GM18519 (cell line): Measurements from ENCODE around the gene RNF144B.
"Not testable (repeated sequence)": the region's sequence is repeated elsewhere in the genome, so short reads cannot be mapped to it uniquely, and the experiment has no call there.

Experiments used
- ATAC-seq: cut with Tn5 transposase; IDR thresholded peaks from one replicate; pipeline ENCODE4 v1.9.1; 2021; ENCODE audit warnings: mild to moderate bottlenecking, moderate library complexity; ENCODE audit not compliant: unreplicated experiment, low FRiP score

Gene RNF144B

DNA sequence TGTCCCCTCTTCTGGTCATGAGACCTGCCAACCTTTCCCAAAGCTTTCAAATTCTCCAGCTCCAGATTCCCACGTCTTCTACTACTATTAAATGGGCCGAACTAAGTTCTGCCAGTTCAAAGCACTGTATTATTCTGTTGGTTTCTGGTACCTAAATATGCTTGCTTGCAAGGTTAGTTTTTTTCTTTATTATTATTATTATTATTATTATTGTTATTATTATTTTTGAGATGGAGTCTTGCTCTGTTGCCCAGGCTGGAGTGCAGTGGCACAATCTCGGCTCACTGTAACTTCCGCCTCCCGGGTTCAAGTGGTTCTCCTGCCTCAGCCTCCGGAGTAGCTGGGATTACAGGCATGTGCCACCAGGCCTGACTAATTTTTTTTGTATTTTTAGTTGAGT, 17.8 kb downstream of the RNF144B start:
- ATAC-seq, result not testable (repeated sequence)

DNA sequence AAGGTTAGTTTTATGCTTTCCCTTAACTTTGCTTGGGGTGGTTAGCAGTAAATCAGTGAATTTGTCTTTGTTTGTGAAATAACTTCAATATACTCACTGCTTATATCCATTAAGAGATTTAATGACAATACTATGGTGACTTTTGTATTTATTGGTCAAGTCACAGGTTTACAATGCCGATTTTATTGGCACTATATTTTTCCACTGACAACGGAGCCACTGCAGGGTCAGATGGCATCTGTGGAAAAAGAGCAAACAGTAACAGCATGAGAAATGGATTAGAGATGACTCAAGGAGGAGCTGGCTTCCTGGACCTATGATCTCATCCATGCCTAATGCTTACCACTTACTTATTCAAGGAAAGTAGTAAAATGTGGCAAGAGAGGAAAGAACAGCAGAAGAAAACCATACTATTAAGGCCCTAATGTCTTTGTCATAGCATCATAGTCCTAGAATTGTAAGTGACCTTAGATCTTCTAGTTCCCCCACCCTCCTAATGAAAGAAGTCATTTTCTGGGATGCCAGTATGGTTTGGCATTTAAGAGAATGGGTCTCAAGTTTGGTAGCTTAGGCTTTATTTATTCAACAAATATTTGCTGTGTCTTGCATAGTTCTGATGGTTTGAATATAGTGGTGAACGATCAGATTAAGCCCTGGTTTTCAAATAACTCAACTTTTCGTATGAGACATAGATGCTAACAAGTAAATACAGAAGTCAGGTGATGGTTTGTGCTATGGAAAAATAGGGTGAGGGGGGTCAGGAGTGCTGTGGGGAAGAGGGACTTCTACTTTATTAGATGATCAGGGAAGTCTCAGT, 18.5 kb downstream of the RNF144B start:
- ATAC-seq, result no peak

- no peak for ATAC-seq
These were observed 20.0 kb downstream of the RNF144B start for GRCh38 chr6:18406955-18407749.

DNA sequence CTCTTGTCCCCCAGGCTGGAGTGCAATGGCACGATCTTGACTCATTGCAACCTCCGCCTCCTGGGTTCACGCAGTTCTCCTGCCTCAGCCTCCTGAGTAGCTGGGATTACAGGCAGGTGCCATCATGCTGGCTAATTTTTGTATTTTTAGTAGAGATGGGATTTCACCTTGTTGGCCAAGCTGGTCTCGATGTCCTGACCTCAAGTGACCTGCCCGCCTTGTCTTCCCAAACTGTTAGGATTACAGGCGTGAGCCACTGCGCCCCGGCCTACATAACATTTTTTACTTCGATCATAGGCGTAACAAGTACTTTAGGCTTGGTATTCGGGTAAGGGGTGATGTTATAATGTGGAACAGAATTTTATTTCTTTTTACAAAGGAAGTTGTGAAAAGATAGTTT, 22.5 kb downstream of the RNF144B start:
- ATAC-seq, result not testable (repeated sequence)

- ATAC-seq, result no peak
These were observed 23.3 kb downstream of the RNF144B start for GRCh38 chr6:18410412-18410811.

- no peak for ATAC-seq
These were observed 24.9 kb downstream of the RNF144B start for GRCh38 chr6:18412068-18412467.

- ATAC-seq, result no peak
These were observed 25.5 kb downstream of the RNF144B start for GRCh38 chr6:18412644-18413043.

DNA sequence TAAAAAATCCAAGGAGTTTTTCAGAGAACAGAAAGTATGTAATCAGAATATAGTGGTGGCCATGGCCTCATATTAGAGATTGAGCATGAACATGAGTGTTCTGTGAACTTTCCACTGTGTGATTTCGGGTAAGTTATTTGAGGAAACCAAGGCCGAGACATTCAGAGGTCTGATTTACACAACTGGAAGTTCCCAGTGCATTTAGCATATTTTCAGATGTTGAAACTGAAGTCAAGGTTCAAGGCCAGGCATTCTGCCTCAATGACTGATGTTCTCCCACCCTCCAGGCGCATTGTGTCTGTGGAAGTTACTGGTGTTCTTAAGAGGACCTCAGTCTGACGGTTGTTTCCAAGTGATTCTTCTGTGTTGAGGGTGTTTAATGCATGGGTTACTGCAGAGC, 26.2 kb downstream of the RNF144B start:
- ATAC-seq, result no peak

GRCh38 chr6:18414116-18414515, 27.0 kb downstream of the RNF144B start:
- ATAC-seq, result no peak

- ATAC-seq, result no peak
These were observed 28.1 kb downstream of the RNF144B start for GRCh38 chr6:18415207-18415606.

- ATAC-seq, result no peak
These were observed 28.7 kb downstream of the RNF144B start for GRCh38 chr6:18415671-18416340.

GRCh38 chr6:18416341-18416679, 29.2 kb downstream of the RNF144B start:
- ATAC-seq, result no peak

DNA sequence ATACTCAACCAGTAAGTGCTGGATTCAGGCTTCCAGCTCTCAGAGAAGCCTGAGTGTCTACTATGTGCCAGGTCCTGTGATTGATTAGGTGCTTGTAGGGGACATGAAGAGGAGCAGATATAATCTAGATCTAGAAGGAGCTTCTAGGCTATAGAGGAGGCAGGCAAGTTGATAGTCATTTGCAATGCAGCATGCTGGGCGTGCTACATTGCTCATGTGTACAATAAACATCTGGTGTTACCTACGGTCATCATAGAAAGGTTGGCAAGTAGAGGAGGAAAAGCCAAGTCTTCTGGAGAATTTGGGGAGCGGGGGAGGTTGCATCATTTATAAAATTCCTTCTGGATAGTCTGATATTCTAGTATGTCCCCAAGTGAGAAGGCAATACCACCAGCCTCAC, 33.2 kb downstream of the RNF144B start:
- ATAC-seq, result no peak

DNA sequence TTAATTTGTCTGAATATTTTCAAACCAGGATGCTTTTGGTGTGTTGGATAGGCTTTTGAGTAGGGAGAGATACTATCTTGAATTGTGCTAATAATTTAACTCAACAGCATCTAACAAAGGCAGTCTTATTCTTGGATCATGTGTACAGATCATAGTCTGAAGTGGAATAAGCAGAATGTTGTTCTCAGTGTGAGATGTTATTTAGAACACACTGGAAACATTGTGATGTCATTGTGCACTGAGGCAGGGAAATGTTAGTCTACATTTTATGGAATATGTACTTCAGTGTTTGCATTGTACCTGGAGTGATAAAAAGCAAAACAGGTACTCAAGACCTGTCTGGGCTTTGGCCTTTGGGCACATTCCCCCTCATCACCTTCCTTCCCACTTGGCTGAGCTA, 35.0 kb downstream of the RNF144B start:
- no peak for ATAC-seq

- ATAC-seq, result no peak
These were observed 36.3 kb downstream of the RNF144B start for GRCh38 chr6:18423426-18423825.

- no peak for ATAC-seq
These were observed 37.1 kb downstream of the RNF144B start for GRCh38 chr6:18424201-18424600.

DNA sequence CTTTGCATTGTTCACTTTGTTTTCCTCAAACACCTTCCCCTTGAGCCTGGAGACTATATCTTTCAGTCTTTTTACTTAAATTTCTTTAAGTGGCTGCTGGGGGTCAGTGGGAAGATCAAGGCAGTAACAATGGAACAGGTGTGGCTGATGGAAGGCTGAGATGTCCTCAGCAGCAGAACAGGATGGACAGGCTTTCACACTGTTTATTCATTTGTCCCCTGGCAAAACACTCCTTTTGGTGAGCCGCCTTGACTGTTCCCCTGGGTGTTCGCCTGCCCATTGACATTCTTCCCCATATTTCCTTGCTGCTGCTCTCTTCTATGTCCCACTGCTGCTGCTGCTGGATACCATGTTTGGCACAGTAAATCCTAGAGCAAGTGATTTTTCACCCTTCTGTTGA, 38.1 kb downstream of the RNF144B start:
- no peak for ATAC-seq

DNA sequence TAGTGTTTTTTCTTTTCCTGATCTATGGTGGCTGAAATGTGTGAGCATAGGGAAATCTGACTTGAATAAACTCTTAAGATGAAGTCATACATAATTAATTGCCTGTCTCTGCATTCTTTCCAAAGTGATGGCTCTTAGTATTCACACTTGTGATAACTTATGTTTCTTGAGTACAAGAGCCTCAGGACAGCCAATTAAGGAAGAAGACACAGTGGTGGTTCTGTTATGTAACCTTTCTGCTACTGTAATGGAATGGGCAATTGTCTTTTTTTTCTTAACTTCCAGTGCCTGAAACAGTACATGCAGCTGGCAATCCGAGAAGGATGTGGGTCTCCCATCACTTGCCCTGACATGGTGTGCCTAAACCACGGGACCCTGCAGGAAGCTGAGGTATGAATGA, 40.1 kb downstream of the RNF144B start:
- ATAC-seq, result no peak

DNA sequence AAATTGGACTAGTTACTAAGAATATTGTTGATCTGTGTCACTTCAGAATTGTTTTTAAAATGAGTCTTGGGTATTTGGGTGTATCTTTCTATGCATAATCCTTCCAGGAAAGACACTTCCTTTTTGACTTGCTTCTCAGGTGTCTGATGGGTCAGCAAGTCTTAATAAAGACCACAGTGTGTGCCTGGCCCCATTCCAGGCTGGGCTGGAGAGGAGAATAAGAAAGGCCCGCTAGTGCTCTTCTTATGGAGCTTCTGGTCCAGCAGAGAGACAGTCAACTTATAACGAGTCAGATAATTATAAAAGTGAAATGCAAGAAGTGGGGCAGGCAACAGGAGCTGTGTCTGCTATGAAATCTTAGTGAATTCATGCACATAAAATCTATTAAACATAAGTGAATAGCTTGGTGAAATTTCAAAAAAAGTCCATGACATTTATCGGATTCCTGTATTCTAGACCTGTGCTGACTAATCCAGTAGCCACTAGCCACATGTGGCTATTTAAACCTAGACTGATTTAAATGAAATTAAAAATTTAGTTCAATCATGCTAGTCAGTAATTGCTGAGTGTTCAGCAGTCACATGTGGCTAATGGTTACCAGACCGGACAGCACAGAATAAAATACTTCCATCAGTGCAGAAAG, 42.6 kb downstream of the RNF144B start:
- ATAC-seq, result no peak

GRCh38 chr6:18431581-18431980, 44.4 kb downstream of the RNF144B start:
- no peak for ATAC-seq

GRCh38 chr6:18432180-18432579, 45.0 kb downstream of the RNF144B start:
- ATAC-seq, result no peak
